DOHH2 (cell line): ENCODE measurements around the gene SERPINH1.

Experiments used
- H3F3A ChIP-seq: fragments of 200-600 bp; sonication (generic), shearing (Covaris generic); 2 replicates; pipeline ENCODE4 v1.6.0; 2016; ENCODE audit warnings: antibody characterized with exemption, mild to moderate bottlenecking; ENCODE audit not compliant: control insufficient read depth, insufficient read depth
- H3K27ac ChIP-seq: fragments of 200-600 bp; sonication (generic); 2 replicates; pipeline ENCODE4 v1.5.1; 2014; ENCODE audit warnings: low read depth, mild to moderate bottlenecking, low read length, moderate library complexity
- H3K27me3 ChIP-seq: fragments of 200-600 bp; sonication (generic); 2 replicates; pipeline ENCODE4 v1.6.1; 2014; ENCODE audit warnings: mild to moderate bottlenecking, low read length, mixed read lengths; ENCODE audit not compliant: control insufficient read depth
- H3K36me3 ChIP-seq: fragments of 200-600 bp; sonication (generic); 2 replicates; pipeline ENCODE4 v1.6.1; 2014; ENCODE audit warnings: mild to moderate bottlenecking, low read length, moderate library complexity, mixed read lengths; ENCODE audit not compliant: control insufficient read depth
- H3K4me1 ChIP-seq: fragments of 200-600 bp; sonication (generic); 2 replicates; pipeline ENCODE4 v1.6.1; 2014; ENCODE audit warnings: mild to moderate bottlenecking, low read length, mixed read lengths; ENCODE audit not compliant: control insufficient read depth
- H3K4me2 ChIP-seq: fragments of 200-600 bp; sonication (generic); 2 replicates; pipeline ENCODE4 v1.6.0; 2014; ENCODE audit warnings: mild to moderate bottlenecking, low read length, moderate library complexity
- H3K4me3 ChIP-seq: fragments of 200-600 bp; sonication (generic); 2 replicates; pipeline ENCODE4 v1.5.1; 2014; ENCODE audit warnings: mild to moderate bottlenecking, low read length, mixed read lengths
- H3K79me2 ChIP-seq: fragments of 200-600 bp; sonication (generic); 2 replicates; pipeline ENCODE4 v1.6.1; 2014; ENCODE audit warnings: mild to moderate bottlenecking, low read length, mixed read lengths; ENCODE audit not compliant: control insufficient read depth
- H3K9me2 ChIP-seq: fragments of 200-600 bp; sonication (generic); replicated peaks from 2 replicates; pipeline ENCODE4 v1.6.1; 2014; ENCODE audit warnings: mild to moderate bottlenecking, low read length, mixed read lengths; ENCODE audit not compliant: control insufficient read depth
- H3K9me3 ChIP-seq: fragments of 200-600 bp; sonication (generic); 2 replicates; pipeline ENCODE4 v1.6.1; 2014; ENCODE audit warnings: antibody characterized with exemption, low read length, mixed read lengths; ENCODE audit not compliant: control insufficient read depth, insufficient read depth
- H4K20me1 ChIP-seq: fragments of 200-600 bp; sonication (generic); 2 replicates; pipeline ENCODE4 v1.6.0; 2014; ENCODE audit warnings: low read depth, mild to moderate bottlenecking, antibody characterized with exemption, low read length, moderate library complexity; ENCODE audit not compliant: control insufficient read depth, insufficient read depth
- CTCF ChIP-seq: fragments of 200-600 bp; sonication (generic); IDR thresholded peaks from one replicate; pipeline ENCODE4 v1.5.1; 2014; ENCODE audit warnings: antibody characterized with exemption, mild to moderate bottlenecking, low read depth, low read length; ENCODE audit not compliant: poor library complexity, severe bottlenecking
- EZH2phosphoT487 ChIP-seq: fragments of 200-600 bp; sonication (generic); IDR thresholded peaks from 2 replicates; pipeline ENCODE4 v1.6.1; 2017; ENCODE audit warnings: borderline replicate concordance, mild to moderate bottlenecking, antibody characterized with exemption, low read length, moderate library complexity, mixed read lengths

The SERPINH1 gene

GRCh38 chr11:75553889-75554257 is 8.2 kb upstream of the SERPINH1 start:
- Histone ChIP-seq H3K36me3 (no peaks in the 10 kb centered on the region), H3K9me2 (no peaks in the 10 kb centered on the region), H3F3A (no peaks in the 10 kb centered on the region), H4K20me1 (no peaks in the 10 kb centered on the region), H3K9me3 (no peaks in the 10 kb centered on the region), H3K4me1 (peaks cover 10% of the 10 kb centered on the region), H3K4me2 (no peak overlapping the region), H3K79me2 (no peaks in the 10 kb centered on the region), H3K27me3 (peaks cover 8% of the 10 kb centered on the region; the same call in 1 of the 2 replicates), H3K27ac (no peak overlapping the region), H3K4me3 (no peak overlapping the region)
- TF ChIP-seq CTCF = no peak
- no peak for TF ChIP-seq EZH2phosphoT487

DNA sequence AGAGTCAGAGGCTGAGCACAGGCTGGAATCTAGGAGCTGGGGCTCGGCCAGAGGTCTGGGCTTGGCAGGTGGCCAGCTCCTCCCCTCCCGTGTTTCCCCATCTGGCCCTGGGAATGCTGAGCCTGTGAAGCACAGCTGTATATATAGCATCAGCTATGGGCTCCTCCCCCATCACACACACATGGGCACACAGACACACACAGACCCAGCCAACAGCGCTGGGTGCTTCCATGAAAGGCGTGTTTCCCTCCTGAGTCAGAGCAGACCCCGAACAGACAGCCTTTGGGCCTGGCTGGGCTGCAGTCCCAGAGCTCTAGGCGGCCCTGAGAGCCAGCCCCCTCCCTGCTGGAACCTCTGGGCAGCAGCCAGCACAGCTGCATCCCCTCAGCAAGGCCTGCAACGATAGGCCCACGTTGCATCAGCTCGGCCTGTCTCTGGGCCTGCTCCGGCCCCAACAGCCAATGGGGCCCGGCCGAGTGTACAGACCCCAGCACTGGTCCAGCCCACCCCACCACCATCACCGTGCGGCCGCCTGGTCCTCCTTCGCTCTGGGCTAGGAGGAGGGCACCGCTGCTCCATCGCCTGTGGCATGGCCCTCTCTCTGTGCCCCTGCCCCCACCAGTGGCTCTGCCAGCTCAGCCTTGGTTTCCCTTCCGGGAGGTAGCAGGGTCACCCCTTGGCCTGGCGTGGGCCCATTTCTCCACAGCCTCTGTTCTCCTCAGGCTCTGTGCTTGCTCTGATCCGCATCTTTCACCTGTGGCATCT is 7.6 kb upstream of the SERPINH1 start:
- Histone ChIP-seq H3K4me3 (no peak overlapping the region), H3K79me2 (no peaks in the 10 kb centered on the region), H3K27me3 (peaks cover 10% of the 10 kb centered on the region), H3K9me2 (no peaks in the 10 kb centered on the region), H3K4me2 (no peak overlapping the region), H3K9me3 (no peaks in the 10 kb centered on the region), H3K27ac (no peak overlapping the region), H4K20me1 (no peaks in the 10 kb centered on the region), H3K36me3 (no peaks in the 10 kb centered on the region), H3K4me1 (peaks cover 5% of the 10 kb centered on the region), H3F3A (no peaks in the 10 kb centered on the region)
- TF ChIP-seq CTCF (no peak), EZH2phosphoT487 (no peak)

- Histone ChIP-seq H3K9me2 (no peaks in the 10 kb centered on the region), H4K20me1 (no peaks in the 10 kb centered on the region), H3K79me2 (no peaks in the 10 kb centered on the region), H3K4me2 (no peak overlapping the region), H3K36me3 (no peaks in the 10 kb centered on the region), H3K27ac (no peak overlapping the region), H3K4me3 (no peak overlapping the region), H3K27me3 (peaks cover 15% of the 10 kb centered on the region), H3K9me3 (no peaks in the 10 kb centered on the region), H3K4me1 (no peaks in the 10 kb centered on the region), H3F3A (no peaks in the 10 kb centered on the region)
- TF ChIP-seq EZH2phosphoT487 = no peak
- no peak for TF ChIP-seq CTCF
Observed at GRCh38 chr11:75555079-75555811, 6.8 kb upstream of the SERPINH1 start.
